Mesothelial cell of epicardium (in vitro differentiated cells): ENCODE results near the gene PAX8. TPM values are rescaled to one million over a fixed set of nuclear protein-coding genes. Genes with fewer than 3 reads are reported as not detected.

ENCODE experiments used
- DNase-seq, 2 experiments: peaks; one replicate each; pipeline ENCODE4 v3.0.0; 2021; ENCODE audit warnings: low spot score in 2 of 2; ENCODE audit not compliant: unreplicated experiment in 2 of 2
- H3K27ac Mint-ChIP-seq: 2 replicates; pipeline ENCODE4 v1.8.0; 2021; ENCODE audit warnings: mixed read lengths
- H3K27me3 Mint-ChIP-seq: 2 replicates; pipeline ENCODE4 v1.8.0; 2021; ENCODE audit warnings: low read depth, mixed read lengths
- H3K36me3 Mint-ChIP-seq: 2 replicates; pipeline ENCODE4 v1.8.0; 2021; ENCODE audit warnings: mixed read lengths
- H3K4me1 Mint-ChIP-seq: 2 replicates; pipeline ENCODE4 v1.8.0; 2021; ENCODE audit warnings: mixed read lengths
- H3K4me3 Mint-ChIP-seq: 2 replicates; pipeline ENCODE4 v1.8.0; 2021; ENCODE audit warnings: mild to moderate bottlenecking, moderate library complexity, mixed read lengths
- H3K9me3 Mint-ChIP-seq: 2 replicates; pipeline ENCODE4 v1.8.0; 2021; ENCODE audit warnings: mixed read lengths
- total RNA-seq: library from RNA; stranded (reverse); gene quantifications from 3 replicates; pipeline ENCODE4 v1.2.1, GENCODE V29; 2021
- TF ChIP-seq, protein P1 (sequence below): fragments of 200-600 bp; sonication (generic); IDR thresholded peaks from one replicate; pipeline ENCODE4 v1.5.0; 2021; ENCODE audit warnings: antibody characterized with exemption; ENCODE audit not compliant: unreplicated experiment

PAX8 gene
- total RNA-seq, 1 donor from 2014 or later = 0.13 TPM

DNA sequence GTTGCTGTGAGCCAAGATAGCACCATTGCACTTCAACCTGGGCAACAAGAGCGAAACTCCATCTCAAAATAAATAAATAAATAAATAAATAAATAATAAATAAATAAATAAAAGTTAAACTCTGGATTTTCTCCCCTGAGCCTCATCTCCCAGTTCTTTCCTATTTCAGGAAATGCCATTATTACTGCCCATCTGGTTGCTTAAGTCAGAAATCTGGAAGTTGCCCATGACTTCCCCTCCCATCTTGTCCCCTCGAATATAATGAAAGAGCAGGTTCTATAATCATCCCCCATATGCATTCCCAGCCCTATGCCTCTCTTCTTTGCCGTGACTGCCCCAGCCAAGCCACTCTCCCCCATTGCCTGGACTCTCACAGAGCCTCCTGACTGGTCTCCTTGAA, 109.1 kb downstream of the PAX8 start:
- Mint-ChIP-seq H3K4me3 (no peak overlapping the region), H3K4me1 (peaks cover 3% of the 10 kb centered on the region), H3K27ac (no peak overlapping the region), H3K36me3 (no peaks in the 10 kb centered on the region), H3K9me3 (peaks cover 4% of the 10 kb centered on the region), H3K27me3 (no peaks in the 10 kb centered on the region)
- no peak for DNase-seq
- TF ChIP-seq, protein P1, sequence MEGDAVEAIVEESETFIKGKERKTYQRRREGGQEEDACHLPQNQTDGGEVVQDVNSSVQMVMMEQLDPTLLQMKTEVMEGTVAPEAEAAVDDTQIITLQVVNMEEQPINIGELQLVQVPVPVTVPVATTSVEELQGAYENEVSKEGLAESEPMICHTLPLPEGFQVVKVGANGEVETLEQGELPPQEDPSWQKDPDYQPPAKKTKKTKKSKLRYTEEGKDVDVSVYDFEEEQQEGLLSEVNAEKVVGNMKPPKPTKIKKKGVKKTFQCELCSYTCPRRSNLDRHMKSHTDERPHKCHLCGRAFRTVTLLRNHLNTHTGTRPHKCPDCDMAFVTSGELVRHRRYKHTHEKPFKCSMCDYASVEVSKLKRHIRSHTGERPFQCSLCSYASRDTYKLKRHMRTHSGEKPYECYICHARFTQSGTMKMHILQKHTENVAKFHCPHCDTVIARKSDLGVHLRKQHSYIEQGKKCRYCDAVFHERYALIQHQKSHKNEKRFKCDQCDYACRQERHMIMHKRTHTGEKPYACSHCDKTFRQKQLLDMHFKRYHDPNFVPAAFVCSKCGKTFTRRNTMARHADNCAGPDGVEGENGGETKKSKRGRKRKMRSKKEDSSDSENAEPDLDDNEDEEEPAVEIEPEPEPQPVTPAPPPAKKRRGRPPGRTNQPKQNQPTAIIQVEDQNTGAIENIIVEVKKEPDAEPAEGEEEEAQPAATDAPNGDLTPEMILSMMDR = no peak

DNA sequence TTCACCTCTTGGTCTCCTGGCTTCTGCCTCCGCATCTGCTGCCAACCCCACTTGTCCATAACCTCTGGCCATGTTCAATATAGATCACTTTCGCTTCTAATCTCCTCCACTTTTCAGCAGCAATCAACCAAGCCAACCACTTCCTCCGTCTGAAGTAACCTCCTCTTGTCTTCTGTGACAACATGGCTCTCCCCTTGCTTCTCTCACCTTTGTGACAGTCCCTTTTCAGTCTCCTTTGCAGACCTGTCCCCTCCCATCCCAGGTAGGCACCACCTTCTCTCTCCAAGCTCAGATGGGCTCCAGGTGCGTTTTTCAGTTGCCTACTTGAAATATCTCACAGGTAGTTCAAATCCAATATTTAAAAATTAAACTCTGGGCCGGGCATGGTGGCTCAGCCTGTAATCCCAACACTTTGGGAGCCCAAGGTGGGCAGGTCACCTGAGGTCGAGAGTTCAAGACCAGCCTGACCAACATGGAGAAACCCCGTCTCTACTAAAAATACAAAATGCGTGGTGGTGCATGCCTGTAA, 109.7 kb downstream of the PAX8 start:
- Mint-ChIP-seq H3K27me3 (no peaks in the 10 kb centered on the region), H3K4me1 (peaks cover 8% of the 10 kb centered on the region), H3K4me3 (no peak overlapping the region), H3K9me3 (peaks cover 4% of the 10 kb centered on the region), H3K27ac (no peak overlapping the region), H3K36me3 (no peaks in the 10 kb centered on the region)
- TF ChIP-seq, protein P1 = no peak
- no peak for DNase-seq

DNA sequence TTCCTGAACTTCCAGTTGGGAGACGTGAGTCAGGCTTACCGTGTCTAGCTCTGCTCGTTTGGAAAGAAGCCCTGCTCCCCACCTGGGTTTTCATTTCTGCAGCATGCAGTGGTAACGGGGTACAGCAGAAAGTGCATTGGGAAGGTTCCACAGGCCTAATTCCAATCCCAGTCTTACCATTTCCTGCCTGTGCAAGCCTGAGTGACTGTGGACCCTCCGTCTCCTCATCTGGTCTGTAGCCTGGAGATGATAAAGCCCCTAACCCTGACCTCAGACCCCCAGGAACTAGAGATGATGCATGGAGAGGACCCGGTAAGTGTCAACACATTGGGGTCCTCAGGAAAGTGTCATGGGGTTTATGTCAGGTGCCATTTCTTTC, 110.8 kb downstream of the PAX8 start:
- Mint-ChIP-seq H3K36me3 (no peaks in the 10 kb centered on the region), H3K27me3 (no peaks in the 10 kb centered on the region)

DNA sequence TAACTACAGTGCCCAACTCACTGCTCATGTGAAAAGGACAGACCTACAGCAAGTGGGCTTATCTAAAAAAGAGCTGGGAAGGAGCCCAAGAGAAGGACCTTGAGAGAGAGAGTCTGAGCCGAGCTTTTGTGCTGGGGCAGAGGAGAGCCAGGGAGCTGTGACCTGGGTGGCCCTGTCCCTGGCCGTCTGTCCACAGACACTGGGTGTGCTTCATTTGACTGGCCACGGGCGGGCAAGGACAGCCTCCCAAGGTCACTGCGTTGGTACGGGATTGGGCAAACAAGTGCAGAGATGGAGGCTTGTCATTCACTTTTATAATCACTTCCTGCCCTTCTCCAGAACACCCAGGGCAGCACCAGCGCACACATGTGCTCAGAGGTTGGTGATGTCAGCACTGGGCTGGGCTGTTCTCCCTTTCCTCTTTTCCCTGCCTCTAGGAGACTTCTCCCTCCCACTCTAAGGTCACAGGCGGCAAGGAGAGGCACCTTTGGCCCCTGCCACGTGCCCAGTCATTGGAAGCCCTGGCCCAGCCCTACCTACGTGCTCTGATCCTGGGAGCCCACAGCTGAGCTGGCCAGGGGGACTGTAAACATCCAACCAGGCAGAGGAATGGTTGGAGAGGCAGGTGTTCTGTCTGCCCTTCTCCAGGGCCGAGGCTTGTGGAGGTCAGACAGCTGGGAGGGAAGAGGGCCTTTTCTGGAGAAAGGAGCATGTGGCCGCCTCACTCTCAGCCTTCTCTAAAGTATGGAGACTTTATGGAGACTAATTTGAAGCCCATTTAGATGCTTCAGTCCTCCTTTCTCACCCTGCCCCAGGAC, 111.4 kb downstream of the PAX8 start:
- H3K27me3 Mint-ChIP-seq = no peaks in the 10 kb centered on the region
- H3K4me1 Mint-ChIP-seq = peaks cover 8% of the 10 kb centered on the region
- TF ChIP-seq, protein P1 = no peak
- DNase-seq = no peak
- peaks cover 4% of the 10 kb centered on the region for H3K9me3 Mint-ChIP-seq
- H3K36me3 Mint-ChIP-seq = no peaks in the 10 kb centered on the region
- no peak overlapping the region for H3K4me3 Mint-ChIP-seq
- no peak overlapping the region for H3K27ac Mint-ChIP-seq

More for the DNA sequence above, 110.8 kb downstream of the PAX8 start:
- no peak overlapping the region for H3K27ac Mint-ChIP-seq
- TF ChIP-seq, protein P1 = no peak
- no peak for DNase-seq
- peaks cover 8% of the 10 kb centered on the region for H3K4me1 Mint-ChIP-seq
- peaks cover 4% of the 10 kb centered on the region for H3K9me3 Mint-ChIP-seq
- no peak overlapping the region for H3K4me3 Mint-ChIP-seq

DNA sequence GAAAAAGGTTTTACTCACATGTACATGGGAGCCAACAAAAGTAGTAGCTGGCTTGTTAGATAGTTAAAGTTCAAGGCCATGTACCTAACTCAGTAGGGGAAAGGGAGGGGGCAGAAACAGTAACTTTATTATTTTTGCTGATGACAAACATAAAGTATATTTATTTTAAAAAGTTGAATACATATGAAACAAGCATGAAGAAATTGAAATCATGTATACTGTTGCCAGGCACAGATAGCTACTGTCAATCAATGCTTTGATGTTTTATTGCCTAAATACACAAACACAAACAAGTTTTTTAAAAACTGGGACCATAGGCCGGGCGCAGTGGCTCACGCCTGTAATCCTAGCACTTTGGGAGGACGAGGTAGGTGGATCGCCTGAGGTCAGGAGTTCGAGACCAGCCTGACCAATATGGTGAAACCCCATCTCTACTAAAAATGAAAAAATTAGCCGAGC, 112.5 kb downstream of the PAX8 start:
- no peak overlapping the region for H3K27ac Mint-ChIP-seq
- no peaks in the 10 kb centered on the region for H3K36me3 Mint-ChIP-seq
- DNase-seq = no peak
- TF ChIP-seq, protein P1 = no peak
- H3K27me3 Mint-ChIP-seq = no peaks in the 10 kb centered on the region
- H3K4me1 Mint-ChIP-seq = peaks cover 8% of the 10 kb centered on the region
- peaks cover 3% of the 10 kb centered on the region for H3K9me3 Mint-ChIP-seq
- H3K4me3 Mint-ChIP-seq = no peak overlapping the region

Other genes with a start within 250 kb of the PAX8 start
- gene IL36B, start 226.1 kb downstream of the PAX8 start, total RNA-seq = not detected in 3 replicates
- 0.84 to 1.1 TPM (median 0.85 TPM) in 3 replicates for gene IL36RN, start 219.7 kb downstream of the PAX8 start, total RNA-seq
- gene IL1F10, start 211.0 kb downstream of the PAX8 start, total RNA-seq = not detected in 3 replicates
- gene IL1RN, start 151.3 kb downstream of the PAX8 start, total RNA-seq = not detected in 3 replicates
- gene PSD4, start 105.0 kb downstream of the PAX8 start, total RNA-seq = 16.6 to 21.4 TPM (median 20.1 TPM) in 3 replicates
- 44.7 to 46.9 TPM (median 45.7 TPM) in 3 replicates for gene ZNG1B, start 158.8 kb upstream of the PAX8 start, total RNA-seq
- 0.16 to 0.50 TPM (median 0.49 TPM) in 3 replicates for gene FOXD4L1, start 219.7 kb upstream of the PAX8 start, total RNA-seq